Lower lobe of right lung (tissue), 2 donors: ENCODE data around the gene LSM8. TPM values are rescaled to one million over a fixed set of nuclear protein-coding genes. Genes with fewer than 3 reads are reported as not detected.

ENCODE experiments used
- ATAC-seq, 2 donors: fragments of 200-7000 bp; cut with Tn5 transposase; one replicate each; pipeline ENCODE4 v1.9.1; 2020 to 2022; ENCODE audit warnings: mild to moderate bottlenecking in 2 of 2, moderate library complexity in 2 of 2
- DNase-seq: peaks from one replicate; pipeline ENCODE4 v3.0.0-alpha.2; 2020
- H3K27ac ChIP-seq: fragments of 200-600 bp; one replicate; pipeline ENCODE4 v1.8.0; 2022
- H3K27me3 ChIP-seq: fragments of 200-600 bp; one replicate; pipeline ENCODE4 v1.8.0; 2022; ENCODE audit warnings: low read depth
- H3K36me3 ChIP-seq: fragments of 200-600 bp; one replicate; pipeline ENCODE4 v1.8.0; 2022; ENCODE audit warnings: mild to moderate bottlenecking
- H3K4me1 ChIP-seq: fragments of 200-600 bp; one replicate; pipeline ENCODE4 v1.8.0; 2022
- H3K4me3 ChIP-seq: fragments of 200-600 bp; one replicate; pipeline ENCODE4 v1.8.0; 2022; ENCODE audit warnings: mild to moderate bottlenecking
- H3K9me3 ChIP-seq: fragments of 200-600 bp; one replicate; pipeline ENCODE4 v1.8.0; 2022
- intact Hi-C: fragments of 100-400 bp; cut with DNase I; formaldehyde crosslinking; loops from one replicate; pipeline ENCODE4 v1.11.0; 2022
- total RNA-seq: library from RNA; stranded (reverse); fragmentation: NEBNext Ultra II Directional; extraction: Animal tissue kit (Norgen Biotek cat#: 25700); gene quantifications from one replicate; pipeline ENCODE4 v1.2.1, GENCODE V29; 2021
- TF ChIP-seq, protein P1 (sequence below): fragments of 200-600 bp; IDR thresholded peaks from one replicate; pipeline ENCODE4 v1.8.0; 2022; ENCODE audit warnings: antibody characterized with exemption, mild to moderate bottlenecking
- donor health status: DM: no; HTN: yes; CAD: no; lungs with severe emphysema.

LSM8 gene
- total RNA-seq, 1 donor from 2014 or later = 25.6 TPM

DNA sequence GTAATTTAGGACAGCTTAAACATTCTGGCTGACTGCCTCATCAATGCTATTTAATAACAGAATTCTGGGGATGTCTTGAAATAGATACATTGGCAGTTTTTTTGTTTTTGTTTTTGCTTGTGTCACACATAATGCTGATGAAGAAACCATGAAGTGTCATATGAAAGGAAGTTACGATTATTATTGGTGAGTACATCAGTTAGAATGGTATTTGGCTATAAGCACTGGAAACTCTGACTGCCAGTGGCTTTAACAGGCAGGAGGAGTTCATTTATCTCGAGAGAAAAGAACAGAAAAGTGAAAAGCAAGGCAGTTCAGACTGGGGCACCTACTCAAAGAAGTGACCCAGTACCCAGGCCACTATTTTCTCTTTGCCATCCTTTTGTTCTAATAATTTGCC, 18.1 kb downstream of the LSM8 start:
- Histone ChIP-seq H3K27me3 (no peaks in the 10 kb centered on the region), H3K4me1 (no peaks in the 10 kb centered on the region), H3K27ac (no peak overlapping the region), H3K9me3 (no peaks in the 10 kb centered on the region), H3K36me3 (no peaks in the 10 kb centered on the region), H3K4me3 (no peak overlapping the region)
- DNase-seq (no peak), ATAC-seq (no peak)
- intact Hi-C loops = no loop called here
- TF ChIP-seq, protein P1, sequence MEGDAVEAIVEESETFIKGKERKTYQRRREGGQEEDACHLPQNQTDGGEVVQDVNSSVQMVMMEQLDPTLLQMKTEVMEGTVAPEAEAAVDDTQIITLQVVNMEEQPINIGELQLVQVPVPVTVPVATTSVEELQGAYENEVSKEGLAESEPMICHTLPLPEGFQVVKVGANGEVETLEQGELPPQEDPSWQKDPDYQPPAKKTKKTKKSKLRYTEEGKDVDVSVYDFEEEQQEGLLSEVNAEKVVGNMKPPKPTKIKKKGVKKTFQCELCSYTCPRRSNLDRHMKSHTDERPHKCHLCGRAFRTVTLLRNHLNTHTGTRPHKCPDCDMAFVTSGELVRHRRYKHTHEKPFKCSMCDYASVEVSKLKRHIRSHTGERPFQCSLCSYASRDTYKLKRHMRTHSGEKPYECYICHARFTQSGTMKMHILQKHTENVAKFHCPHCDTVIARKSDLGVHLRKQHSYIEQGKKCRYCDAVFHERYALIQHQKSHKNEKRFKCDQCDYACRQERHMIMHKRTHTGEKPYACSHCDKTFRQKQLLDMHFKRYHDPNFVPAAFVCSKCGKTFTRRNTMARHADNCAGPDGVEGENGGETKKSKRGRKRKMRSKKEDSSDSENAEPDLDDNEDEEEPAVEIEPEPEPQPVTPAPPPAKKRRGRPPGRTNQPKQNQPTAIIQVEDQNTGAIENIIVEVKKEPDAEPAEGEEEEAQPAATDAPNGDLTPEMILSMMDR = no peak

DNA sequence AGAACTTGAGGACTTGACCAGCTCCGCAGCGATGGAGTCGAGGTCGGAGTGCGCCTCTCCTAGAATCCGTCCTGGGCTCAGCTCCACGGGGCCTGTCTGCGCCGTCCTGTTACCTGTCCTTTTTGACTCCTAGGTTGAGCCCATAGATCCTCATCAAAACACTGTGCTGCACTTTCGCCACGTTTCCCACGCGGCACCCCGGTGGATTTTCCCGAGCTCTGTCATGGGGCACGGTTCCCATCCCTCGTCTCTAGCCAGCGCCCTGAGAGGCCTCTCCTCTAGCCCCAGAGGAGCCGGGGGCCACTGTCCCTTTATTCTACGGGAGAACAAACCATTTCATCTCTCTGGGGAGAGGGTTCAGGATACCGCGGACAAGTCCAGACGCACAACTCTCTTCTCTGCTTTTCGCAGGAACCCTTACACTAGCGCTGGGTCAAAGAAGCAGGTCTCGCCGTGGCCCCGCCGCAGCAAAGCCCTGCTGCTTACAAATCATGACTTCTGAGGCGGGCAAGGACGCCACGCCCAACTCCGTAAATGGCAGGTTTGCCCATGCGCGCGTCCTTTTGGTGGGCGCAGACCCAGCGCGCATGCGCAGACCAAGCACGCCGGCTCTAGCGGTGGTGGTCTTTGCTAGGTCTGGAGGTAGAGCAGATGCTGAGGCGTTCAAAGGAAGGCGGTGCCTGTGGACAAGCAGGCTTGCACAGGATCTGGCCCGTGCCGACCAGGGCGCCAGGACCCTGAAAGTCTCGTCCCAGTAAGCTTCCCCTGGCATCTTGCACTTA, 30.3 kb downstream of the LSM8 start:
- ATAC-seq = peak; percentile 90 to 96
- Histone ChIP-seq H3K27ac (no peak overlapping the region), H3K9me3 (no peaks in the 10 kb centered on the region), H3K4me3 (peak overlapping the region; percentile 61), H3K36me3 (no peaks in the 10 kb centered on the region), H3K4me1 (peaks cover 7% of the 10 kb centered on the region), H3K27me3 (no peaks in the 10 kb centered on the region)
- intact Hi-C loops = no loop called here
- TF ChIP-seq, protein P1 = no peak
- DNase-seq = peak; percentile 69

DNA sequence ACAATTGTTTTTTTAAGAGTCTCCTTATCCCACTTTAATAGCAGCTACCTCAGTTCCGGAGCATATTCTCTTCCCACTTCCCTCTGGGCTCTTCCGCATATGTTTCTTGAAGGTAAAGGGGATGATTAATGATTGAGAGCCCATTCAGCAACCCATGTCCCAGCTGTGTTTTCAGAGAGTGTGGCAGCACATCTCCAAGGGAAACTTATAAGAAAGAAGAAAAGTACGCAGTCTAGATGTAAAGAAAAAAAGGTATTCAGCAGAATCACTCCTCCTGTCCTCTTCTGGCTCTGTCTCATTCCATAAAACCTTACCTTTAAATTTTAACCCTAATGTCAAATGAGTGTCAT, 30.8 kb downstream of the LSM8 start:
- no peaks in the 10 kb centered on the region for H3K27me3 ChIP-seq
- H3K4me1 ChIP-seq = peaks cover 7% of the 10 kb centered on the region
- intact Hi-C loops = no loop called here
- DNase-seq (no peak), ATAC-seq (peak in 1 of 2 donors; percentile 46)
- H3K9me3 ChIP-seq = no peaks in the 10 kb centered on the region
- H3K36me3 ChIP-seq = no peaks in the 10 kb centered on the region
- TF ChIP-seq, protein P1 = no peak
- H3K27ac ChIP-seq = no peak overlapping the region
- peak overlapping the region; percentile 61 for H3K4me3 ChIP-seq

DNA sequence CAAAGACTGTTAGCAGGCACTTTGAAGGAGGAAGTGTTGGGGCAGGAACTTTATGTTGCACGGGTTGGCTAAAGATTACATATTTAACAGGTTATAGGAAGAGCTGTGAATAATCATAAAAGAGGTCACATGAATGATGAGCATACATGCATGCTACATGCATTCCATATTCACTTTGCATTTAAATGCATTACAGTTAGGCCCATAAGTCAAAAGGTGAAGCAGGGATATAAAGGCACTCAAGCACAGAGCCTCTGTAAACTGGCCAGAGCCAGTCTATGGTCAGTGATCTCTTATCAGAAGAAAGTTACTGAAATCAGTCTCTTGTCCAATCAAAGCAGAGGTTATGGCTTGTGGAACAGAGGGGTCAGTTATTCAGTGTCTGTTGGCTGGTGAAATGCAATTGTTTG, 33.3 kb downstream of the LSM8 start:
- DNase-seq = no peak
- no peaks in the 10 kb centered on the region for H3K36me3 ChIP-seq
- no peaks in the 10 kb centered on the region for H3K9me3 ChIP-seq
- H3K27ac ChIP-seq = no peak overlapping the region
- intact Hi-C loops = no loop called here
- TF ChIP-seq, protein P1 = no peak
- no peak overlapping the region for H3K4me3 ChIP-seq
- no peak for ATAC-seq
- no peaks in the 10 kb centered on the region for H3K27me3 ChIP-seq
- peaks cover 7% of the 10 kb centered on the region for H3K4me1 ChIP-seq

DNA sequence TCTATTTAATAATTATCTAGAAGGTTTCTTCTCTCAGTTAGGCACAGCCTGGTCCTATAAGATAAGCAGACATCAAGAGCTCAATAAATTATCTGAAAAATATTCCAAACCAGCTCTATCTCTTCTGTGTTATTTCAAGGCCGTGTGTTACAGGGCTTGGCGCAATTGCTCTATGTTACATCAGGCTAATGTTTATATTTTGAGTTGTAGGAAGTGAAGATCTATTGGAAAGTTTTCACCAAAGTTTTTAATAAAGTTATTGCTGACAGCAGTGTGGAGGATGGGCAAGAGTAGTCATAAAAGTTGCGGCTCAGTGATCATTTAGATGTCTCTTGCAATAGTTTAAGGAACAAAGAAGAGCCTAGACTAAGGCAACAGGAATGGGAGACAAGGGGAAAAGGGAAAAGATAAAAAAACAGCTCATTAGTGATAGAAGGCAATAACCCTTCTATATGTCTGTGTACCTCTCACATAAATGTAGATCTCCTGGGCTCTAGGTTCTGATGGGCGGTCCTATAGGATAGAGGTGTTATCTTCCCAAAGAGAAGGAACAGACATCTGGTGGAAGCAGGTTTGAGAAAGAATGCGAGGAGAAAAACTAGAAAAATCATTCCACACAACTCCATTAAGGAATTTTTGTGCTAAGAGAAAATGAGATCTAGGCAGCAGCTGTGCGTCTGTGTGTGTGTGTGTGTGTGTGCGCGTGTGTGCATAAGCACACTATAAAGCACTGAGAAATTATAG, 34.6 kb downstream of the LSM8 start:
- H3K27ac ChIP-seq = no peak overlapping the region
- H3K9me3 ChIP-seq = no peaks in the 10 kb centered on the region
- no peak overlapping the region for H3K4me3 ChIP-seq
- intact Hi-C loops = no loop called here
- TF ChIP-seq, protein P1 = no peak
- peaks cover 6% of the 10 kb centered on the region for H3K4me1 ChIP-seq
- H3K27me3 ChIP-seq = no peaks in the 10 kb centered on the region
- no peaks in the 10 kb centered on the region for H3K36me3 ChIP-seq
- no peak for ATAC-seq
- no peak for DNase-seq
